Measurements from ENCODE around the gene TMEM92.
"Not testable (repeated sequence)": the region's sequence is repeated elsewhere in the genome, so short reads cannot be mapped to it uniquely, and the experiment has no call there.

Gene TMEM92

GRCh38 chr17:50303051-50303450 lies 28.8 kb downstream of the TMEM92 start:
- no peak for DNase-seq

GRCh38 chr17:50303596-50303995 lies 29.3 kb downstream of the TMEM92 start:
- no peak for DNase-seq

- no peak for DNase-seq
These were observed 30.6 kb downstream of the TMEM92 start for GRCh38 chr17:50304781-50305404.

GRCh38 chr17:50307654-50308053 lies 33.4 kb downstream of the TMEM92 start:
- DNase-seq: no peak

GRCh38 chr17:50308666-50309065 lies 34.4 kb downstream of the TMEM92 start:
- no peak for DNase-seq

GRCh38 chr17:50310455-50311111 lies 36.3 kb downstream of the TMEM92 start:
- no peak for DNase-seq

GRCh38 chr17:50311112-50311460 lies 36.8 kb downstream of the TMEM92 start:
- no peak for DNase-seq

GRCh38 chr17:50311483-50311882 lies 37.2 kb downstream of the TMEM92 start:
- no peak for DNase-seq

- DNase-seq: no peak
These were observed 38.0 kb downstream of the TMEM92 start for GRCh38 chr17:50312308-50312707.

- DNase-seq: no peak
These were observed 40.3 kb downstream of the TMEM92 start for GRCh38 chr17:50314456-50315011.

GRCh38 chr17:50316016-50316587 lies 41.8 kb downstream of the TMEM92 start:
- no peak for DNase-seq

- DNase-seq: not testable (repeated sequence)
These were observed 42.4 kb downstream of the TMEM92 start for GRCh38 chr17:50316660-50317059.

- no peak for DNase-seq
These were observed 42.9 kb downstream of the TMEM92 start for GRCh38 chr17:50317121-50317520.

- no peak for DNase-seq
These were observed 44.4 kb downstream of the TMEM92 start for GRCh38 chr17:50318501-50319285.

- DNase-seq: no peak
These were observed 45.2 kb downstream of the TMEM92 start for GRCh38 chr17:50319306-50320004.

- DNase-seq: no peak
These were observed 48.0 kb downstream of the TMEM92 start for GRCh38 chr17:50322271-50322670.

- DNase-seq: no peak
These were observed 48.8 kb downstream of the TMEM92 start for GRCh38 chr17:50323060-50323459.

GRCh38 chr17:50325906-50326305 lies 51.6 kb downstream of the TMEM92 start:
- DNase-seq: no peak

- DNase-seq: peak; percentile 20
These were observed 52.6 kb downstream of the TMEM92 start for GRCh38 chr17:50326831-50327364.

GRCh38 chr17:50328363-50329325 lies 54.4 kb downstream of the TMEM92 start:
- DNase-seq: no peak

GRCh38 chr17:50329716-50330115 lies 55.5 kb downstream of the TMEM92 start:
- no peak for DNase-seq
